Measurements from ENCODE around the gene MSANTD2.

Gene MSANTD2

DNA sequence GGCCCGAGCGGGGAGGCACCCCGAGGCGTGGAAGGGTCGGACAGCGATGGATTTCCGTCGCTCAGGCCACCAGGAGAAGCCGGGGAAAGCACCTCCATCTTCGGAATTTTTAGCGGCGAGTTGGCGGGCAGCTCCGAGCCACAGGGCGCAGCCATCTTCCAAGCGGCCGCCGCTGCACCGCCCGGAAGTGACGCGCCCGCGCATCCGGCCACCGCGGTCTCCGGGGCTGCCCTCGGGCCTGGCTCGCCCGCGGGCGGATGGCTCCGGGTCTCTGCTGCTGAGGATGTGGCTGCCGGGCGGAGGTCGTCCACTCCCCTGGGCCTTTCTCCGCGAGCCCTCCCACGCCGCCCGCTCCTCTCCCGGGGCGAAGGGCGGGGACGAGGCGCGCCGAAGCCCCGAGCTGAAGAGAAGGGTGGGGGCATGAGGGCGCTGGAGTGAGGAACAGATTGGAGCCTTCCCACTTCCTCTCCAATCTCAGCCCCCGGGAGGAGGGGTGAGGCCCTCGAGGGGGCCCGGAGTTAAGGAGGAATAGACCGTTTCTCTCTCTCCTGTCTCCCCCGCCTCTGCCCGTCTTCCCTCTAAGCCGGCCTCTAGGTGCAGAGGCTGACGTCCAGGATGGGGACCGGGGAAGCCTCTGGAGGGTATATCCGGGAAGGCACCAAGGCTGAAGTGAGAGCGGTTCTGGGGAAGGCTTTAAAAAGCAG lies at the start of gene MSANTD2:
Gene MSANTD2 (minus strand): TSS at position 181 of the 704 bp plus-strand sequence. CDS start 26 bp downstream, at position 155.
- peak; percentile 78 for DNase-seq (ENCODE audit: low read depth)

DNA sequence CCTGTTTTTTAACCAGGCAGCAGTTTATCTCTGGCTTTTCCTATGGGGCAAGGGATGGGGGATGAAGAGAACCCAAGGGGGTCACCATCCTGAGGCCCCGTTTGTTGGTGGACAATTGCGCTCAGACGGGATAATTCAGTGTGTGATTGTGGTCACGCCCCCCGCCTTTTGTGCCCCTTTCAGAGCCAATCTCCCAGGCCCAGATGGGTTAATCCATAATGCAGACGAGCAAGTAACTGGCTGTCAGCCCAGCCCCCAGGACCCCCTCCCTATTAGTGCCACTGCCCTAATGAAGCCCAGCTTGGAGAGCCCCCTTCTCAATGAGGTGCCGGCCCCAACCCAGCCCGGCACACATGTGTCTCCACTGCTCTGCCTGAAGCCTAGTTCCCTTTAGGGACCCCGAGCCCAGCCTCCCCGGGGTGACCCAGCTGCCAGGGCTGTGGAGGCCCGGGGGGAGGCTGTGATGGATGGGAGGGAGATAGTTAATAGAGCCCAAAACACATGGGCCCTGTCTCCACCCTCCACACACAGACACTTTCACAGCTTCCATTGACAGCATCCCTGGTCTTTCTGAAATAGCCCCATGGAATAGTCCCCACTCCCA lies 46.0 kb upstream of the MSANTD2 start:
- DNase-seq (ENCODE audit: low read depth), result no peak

DNA sequence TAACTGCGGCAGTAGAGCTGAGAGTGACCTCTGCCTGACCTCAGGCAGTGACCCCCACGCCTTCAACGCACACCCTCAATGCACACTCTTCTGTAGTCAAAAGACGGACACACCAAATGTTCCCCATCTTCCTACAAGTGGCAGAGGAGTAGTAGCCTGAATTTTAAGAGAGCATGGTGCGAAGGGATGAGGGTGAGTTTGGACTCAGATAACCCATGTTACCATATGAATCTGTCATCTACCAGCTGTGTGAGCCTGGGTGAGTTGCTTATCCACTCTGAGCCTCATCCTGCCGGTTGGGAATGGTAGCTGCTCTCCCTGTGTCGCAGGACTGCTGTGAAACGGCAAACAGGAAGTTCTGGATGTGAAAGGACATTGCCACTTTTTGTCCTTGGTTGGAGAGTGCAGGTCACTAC lies 44.5 kb upstream of the MSANTD2 start:
- DNase-seq (ENCODE audit: low read depth), result no peak

DNA sequence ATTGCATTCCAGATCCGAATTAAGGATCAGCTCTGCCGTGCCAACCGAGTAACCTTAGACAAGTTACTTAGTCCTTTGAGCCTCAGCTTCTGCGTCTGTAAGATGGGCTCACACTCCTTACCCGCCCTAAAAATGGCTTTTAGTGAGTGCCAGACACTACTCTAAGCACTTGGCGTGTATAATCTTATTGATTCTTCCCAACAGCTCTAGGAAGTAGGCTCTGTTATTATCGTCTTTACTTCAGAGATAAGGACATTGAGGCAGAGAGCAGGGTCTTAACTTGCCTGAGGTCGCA lies 43.4 kb upstream of the MSANTD2 start:
- no peak for DNase-seq (ENCODE audit: low read depth)

DNA sequence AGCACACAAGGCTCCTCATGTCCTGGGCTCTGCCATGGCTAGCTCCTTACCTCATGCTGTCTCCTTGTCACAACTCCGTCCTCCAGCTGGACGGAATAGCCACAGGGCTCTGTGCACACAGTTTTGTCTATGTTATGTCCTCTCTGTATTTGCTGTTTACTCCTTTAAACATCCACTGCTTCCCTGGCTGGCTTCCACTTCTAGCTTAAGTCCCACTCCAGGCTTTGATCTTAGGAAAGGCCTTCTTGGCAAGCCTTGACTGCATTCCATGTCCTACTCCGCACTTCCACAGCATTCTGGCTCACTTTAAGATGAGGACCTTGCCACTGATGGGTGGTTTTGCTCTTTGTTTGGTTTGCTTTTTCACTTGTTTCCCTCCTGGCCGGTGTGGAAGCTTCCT lies 42.1 kb upstream of the MSANTD2 start:
- no peak for DNase-seq (ENCODE audit: low read depth)

DNA sequence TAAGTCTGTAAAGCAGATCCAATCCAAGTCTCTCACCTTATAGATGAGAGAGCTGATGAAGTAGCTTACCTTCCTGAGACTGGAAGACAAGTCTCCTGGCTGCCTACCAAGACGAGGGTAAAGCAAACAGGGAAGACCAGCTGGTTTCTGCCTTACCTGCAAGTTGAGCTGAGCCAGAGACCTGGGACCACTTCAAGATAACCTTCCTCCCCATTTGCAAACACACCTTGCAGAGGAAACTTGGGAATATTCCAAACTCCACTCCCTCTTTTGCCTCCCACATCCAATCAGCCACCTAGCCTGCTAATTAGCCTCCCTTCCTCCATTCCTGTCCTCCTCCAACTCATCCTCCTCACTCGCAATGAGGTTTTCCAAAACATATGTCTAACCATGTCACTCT lies 41.6 kb upstream of the MSANTD2 start:
- no peak for DNase-seq (ENCODE audit: low read depth)

DNA sequence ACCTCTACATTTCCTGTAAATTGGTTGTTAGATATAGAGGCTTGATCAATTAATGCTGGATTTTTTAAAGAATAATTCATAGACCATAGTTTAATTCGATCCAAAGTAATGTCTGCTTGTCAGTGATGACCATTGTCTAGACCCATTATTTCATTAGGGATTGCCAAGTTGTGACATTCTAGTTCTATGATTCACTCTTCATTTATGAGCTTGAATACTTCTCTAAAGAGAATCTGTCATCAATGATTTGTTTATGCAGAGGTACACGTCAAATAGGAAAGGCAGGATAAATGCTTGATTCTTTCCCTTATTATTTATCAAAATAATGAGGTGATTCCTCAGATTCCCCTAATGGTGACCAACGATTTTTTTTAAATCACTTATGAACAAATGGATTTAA lies 41.0 kb upstream of the MSANTD2 start:
- DNase-seq (ENCODE audit: low read depth), result no peak

DNA sequence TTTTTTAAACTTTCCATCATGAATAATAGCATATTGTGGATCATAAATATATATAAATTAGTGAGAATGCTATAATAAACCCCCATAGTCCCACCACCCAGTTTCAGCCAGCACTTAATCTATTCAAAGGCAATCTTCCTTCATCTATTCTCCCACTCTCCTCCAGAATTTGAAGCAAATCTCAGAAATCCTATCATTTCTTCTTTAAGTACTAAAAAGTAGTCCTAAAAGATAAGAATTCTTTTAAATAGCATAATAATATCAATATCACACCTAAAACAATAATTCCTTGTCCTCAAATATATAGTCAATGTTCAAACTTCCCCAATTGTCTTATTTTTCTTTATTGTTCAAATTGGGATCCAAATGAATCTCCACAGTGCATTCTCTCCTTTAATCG lies 40.5 kb upstream of the MSANTD2 start:
- DNase-seq (ENCODE audit: low read depth), result no peak

DNA sequence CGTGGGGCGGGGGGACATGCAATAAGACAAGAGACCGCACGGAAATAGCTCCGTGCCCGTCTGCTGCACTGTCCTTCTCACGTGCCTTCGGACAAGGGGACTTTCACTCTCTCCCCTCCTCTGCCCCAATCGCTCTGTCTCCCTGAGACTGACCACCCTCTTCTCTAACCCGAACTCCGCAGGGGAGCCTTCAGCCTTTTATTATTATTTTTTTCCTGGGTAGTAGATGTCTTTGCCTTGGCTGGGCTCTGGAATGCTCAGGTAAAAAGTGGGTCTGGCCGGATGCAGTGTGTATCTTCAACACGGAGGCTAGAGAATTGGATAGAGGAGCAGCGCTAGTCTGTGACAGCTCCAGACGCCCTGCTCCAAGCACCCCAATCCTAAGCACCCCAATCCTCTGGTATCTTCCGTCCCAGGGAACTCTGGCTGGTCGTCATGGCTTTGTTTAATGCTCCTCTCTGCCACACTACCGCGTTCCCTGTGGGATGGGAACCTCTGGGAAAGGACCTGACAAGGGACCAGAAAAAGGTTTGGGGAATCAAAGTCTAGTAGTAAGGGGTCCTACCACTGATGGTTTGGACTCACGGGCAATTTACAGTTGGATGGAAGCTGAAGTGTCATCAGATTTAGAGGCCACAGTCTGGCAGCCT lies 39.9 kb upstream of the MSANTD2 start:
- no peak for DNase-seq (ENCODE audit: low read depth)

DNA sequence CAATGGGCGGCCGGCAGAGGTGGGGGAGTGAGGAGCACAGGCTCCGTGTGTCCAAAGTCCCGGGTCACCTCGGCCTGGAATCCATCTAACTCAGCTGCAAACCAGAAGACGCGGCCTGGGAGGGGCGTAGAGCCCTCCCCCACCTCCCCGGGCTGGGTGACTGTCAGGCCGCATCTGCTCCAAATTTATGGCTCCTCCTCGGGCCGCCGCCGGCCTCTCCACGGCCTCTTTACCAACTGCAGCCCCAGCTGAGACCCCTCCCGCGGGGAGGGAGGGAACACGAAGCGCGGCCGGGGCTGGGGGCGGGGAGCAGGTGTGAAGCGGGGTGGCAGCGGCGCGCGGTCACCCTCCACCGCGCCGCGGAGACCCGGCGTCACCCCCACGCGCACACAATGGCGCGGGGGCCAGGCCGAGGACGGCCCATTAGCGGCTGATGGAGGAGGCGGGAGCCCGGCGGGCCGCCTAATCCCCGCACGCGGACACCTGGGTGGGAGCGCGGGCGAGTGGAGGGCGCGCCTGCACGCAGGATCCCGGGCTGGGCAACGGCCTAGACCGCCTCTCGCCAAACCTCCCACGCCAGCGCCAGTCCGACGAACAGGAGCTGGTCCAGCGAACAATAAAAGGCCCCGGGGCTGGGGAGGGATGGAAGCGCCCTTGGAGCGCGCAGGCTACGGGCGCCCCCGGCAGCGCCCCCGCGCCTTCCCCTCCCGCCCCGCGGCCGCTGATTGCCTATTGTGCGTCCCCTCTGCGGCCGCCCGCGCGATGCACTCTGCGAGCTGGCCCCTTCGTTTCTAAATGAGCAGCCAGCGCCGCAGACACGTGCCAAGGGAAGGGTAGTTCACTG lies 39.1 kb upstream of the MSANTD2 start:
- no peak for DNase-seq (ENCODE audit: low read depth)

DNA sequence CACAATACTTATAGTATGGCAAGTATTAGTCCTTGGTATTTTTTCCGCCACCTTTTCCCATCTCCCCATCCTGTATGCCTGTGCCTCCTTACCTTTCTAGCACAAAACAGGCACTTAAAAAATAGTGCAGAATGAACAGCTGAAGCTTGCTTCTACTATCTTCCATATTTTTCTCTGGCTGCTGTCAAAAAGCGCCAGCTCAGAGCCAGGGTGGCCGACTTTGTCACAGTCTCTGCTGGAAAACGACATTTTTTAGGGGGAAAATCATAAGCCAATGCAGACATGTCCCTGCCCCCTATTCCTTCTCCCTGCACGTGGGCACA lies 38.6 kb upstream of the MSANTD2 start:
- DNase-seq (ENCODE audit: low read depth), result no peak

DNA sequence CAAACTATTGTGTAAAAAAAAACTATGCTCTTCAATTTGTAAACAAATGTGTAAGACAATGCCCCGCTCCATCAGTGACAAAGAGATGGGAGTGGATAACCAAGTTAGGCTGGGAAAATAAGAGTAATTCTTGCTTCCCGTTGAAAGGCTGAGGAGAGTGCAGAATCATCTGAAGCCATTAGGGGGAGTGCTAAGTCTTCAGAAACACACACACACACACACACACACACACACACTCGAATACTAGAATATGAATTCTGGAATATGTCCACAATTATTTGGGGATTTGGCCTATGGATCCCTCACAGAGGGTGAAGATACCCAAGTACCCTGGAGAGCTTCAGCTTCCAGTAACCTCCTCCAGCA lies 37.3 kb upstream of the MSANTD2 start:
- peak; percentile 94 for DNase-seq (ENCODE audit: low read depth)

DNA sequence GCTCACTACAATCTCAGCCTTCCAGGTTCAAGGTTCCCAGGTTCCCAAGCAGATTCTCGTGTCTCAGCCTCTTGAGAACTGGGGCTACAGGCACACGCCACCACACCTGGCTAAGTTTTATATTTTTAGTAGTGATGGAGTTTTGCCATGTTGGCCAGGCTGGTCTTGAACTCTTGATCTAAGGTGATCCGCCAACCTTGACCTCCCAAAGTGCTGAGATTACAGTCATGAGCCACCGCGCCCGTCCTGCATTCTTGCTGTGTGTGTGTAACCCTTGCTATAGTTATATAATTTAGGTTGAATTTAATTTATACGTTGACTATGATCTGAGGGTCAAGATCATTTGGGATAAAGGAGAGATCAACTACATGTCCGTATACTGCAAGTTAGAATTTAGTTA lies 35.7 kb upstream of the MSANTD2 start:
- DNase-seq (ENCODE audit: low read depth), result no peak

DNA sequence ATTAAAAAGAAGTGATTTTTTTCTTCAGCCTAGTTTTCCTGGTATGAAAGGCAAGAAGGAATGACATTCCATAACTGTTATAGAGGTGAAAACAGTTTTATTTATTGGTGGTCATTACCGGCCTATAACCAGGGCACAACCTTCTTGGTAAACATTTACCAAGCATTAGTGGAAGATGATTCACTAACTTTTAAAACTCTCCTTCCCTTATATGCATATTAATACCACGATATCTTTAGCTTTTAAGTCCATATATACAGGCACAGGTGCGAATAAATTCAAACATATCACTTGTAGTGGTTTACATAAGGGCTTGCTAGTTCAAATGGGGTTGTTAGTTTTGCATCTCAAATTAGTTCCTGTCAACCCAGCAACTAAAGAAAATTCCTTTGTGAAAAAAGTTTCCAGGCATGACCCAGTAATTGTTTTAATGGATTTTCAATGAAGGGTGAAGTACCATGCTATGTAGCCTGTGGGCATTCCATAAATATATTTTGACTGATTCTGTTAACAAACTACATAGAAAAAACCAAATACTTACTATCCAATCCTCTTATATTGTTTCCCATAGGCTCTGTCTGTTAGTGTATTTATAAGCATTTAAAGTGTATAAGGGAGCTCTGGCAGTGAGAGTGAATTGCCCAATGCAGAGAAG lies 34.4 kb upstream of the MSANTD2 start:
- no peak for DNase-seq (ENCODE audit: low read depth)

DNA sequence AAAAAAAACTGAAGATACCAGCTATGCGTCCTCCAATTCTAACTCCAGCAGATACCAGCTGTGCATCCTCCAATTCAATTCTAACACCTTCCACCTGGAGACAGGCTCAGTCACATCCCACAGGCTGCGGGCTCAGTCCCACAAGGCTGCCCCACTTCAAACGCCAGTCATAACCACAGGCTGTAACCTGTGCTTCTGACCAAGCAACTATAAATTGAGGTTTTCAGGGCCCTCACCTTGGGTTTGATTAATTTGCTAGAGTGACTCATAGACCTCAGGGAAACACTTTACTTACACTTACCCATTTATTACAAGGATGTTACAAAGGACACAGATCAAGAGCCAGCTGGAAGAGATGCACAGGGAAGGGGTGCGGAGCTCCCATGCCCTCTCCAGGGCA lies 32.4 kb upstream of the MSANTD2 start:
- no peak for DNase-seq (ENCODE audit: low read depth)

DNA sequence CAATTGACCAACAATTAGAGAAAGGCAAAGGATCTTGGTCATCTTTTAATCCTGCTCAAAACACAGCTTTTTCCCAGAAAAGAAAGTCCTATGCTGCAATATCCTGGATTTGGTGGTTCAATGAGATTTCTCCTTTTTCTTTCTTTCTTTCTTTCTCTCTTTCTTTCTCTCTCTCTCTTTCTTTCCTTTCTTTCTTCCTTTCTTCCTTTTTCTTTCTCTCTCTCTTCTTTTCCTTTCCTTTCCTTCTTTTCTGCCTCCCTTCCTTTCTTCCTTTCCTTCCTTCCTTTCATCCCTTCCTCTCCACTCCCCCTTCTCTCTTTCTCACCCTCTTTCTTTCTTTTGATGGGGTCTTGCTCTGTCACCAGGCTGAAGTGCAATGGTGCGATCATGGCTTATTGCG lies 31.7 kb upstream of the MSANTD2 start:
- no peak for DNase-seq (ENCODE audit: low read depth)

DNA sequence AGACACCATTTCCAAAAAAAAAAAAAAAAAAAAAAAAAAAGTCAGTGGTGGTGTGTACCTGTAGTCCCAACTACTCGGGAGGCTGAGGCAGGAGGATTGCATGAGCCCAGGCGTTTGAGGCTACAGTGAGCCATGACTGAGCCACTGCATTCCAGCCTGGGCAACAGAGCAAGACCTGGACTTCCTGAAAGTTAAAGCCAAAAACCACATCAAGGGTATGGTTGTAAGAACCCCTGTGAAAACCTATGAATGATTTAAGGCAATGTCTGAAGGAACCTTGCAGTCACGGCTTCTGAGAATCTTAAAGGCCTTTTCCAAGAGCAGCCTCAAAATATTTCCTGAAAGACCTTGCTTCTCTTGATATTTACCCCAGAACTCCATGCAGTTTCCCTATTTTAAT lies 30.5 kb upstream of the MSANTD2 start:
- no peak for DNase-seq (ENCODE audit: low read depth)

DNA sequence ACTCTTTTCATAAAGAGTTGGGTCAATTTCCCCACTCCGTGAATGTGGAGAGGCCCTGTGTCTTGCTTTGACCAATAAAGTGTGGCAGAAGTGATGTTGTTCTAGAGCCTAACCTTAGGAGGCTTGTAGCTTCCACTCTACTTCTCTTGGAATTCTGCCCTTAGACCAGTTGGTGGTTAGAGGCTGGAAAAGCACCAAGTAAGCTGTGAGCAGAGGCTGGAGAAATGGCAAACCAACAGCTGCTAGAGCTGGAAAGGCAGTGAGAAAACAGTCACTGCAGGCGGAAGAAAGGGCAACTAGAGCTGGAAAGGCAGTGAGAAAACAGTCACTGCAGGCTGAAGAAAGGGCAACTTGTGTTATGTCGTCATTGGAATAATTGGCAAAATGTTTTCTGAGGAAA lies 29.8 kb upstream of the MSANTD2 start:
- peak; percentile 26 for DNase-seq (ENCODE audit: low read depth)

DNA sequence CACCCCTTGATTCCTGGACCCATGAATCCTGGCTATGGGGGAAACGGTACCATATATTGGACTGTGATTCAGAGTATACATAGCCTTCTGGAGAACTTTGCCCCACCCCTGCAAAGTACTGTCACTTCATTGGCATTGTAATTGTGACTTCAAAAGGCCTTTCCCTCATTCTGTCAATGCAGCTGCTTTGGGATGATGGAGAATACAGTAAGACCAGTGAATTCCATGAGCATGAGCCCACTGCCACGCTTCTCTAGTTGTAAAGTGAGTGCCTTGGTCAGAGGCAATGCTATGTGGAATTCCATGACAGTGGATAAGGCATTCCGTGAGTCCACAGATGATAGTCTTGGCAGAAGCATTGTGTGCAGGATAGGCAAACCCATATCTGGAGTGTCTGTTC lies 25.7 kb upstream of the MSANTD2 start:
- no peak for DNase-seq (ENCODE audit: low read depth)

DNA sequence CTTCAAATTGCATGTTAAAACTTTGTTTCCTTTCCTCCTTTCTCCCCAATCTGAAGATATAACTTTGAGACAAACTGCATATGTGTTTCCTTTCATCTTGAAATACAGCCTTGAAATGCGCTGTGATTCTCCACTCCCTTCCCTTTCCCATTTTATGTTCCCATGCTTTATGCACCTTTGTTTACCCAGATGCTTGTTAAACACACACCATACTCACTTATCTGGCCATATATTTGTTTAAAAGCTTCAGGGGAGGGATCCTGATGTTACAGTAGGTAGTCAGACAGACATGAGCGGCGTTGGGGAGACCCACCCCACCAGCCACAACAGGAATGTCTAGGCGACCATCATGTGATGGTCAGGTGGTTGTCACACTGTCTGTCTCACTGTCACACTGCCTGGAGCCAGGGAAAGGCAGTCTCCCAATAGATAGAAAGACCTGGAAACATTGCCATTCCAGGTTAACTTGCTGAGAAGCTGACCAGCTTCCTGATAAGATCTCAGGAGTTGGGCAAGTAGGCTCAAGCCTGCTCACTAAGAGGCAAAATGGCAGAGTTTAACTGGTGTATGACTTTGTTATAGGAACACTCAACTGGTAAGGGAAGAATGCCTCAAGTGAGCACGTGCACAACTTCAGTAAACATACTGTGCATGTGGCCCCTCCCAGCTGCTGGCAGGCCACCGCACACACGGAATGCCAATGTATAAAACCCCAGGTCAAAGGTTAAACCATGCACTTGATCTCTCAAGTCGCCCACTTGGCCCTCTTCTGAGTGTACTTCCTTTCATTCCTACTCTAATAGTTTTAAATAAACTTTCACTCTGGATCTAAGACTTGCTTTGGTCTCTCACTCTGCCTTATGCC lies 23.5 kb upstream of the MSANTD2 start:
- DNase-seq (ENCODE audit: low read depth), result no peak

DNA sequence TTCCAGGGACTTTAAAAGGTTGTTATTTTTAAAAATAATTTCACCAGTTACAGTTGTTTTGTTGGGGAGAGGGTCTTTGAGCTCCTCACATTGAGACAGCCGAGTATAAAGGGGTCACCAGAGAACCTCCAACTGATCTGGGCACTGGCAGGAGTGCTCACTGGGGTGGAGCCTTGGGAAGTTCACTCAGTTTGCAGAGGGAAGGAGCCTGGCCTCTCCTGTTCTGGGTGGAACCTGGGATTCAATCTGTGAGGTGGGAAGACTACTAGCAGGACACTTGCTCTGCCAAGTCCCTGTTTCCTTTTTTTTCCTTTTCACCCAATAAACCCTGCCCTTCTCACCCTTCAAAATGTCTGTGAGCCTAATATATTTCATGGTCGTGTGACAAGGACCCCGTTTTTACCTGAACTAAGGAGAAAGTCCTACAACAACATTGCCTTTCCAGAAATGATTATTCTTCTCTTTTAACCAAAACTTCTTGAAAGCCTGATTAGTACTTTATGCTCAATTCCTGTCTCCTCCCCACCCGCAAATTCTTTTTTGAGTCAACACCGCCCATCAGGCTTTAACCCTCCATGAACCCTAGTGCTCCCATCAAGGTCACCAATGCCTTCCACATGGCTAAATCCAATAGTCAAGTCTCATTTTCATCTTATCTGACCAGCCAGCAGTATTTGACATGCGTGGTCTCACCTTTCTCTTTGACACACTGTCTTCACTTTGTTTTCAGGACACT lies 22.0 kb upstream of the MSANTD2 start:
- no peak for DNase-seq (ENCODE audit: low read depth)

All from iris pigment epithelial cell (primary cell).